GM19025 (cell line): Measurements from ENCODE around the gene RNPEPL1.

ENCODE experiments used
- ATAC-seq: cut with Tn5 transposase; IDR thresholded peaks from one replicate; pipeline ENCODE4 v1.9.1; 2021; ENCODE audit warnings: mild to moderate bottlenecking, low read depth, moderate library complexity; ENCODE audit not compliant: unreplicated experiment

The RNPEPL1 gene

GRCh38 chr2:240575101-240575965 lies 7.0 kb downstream of the RNPEPL1 start:
- ATAC-seq = no peak

GRCh38 chr2:240576036-240576435 lies 7.8 kb downstream of the RNPEPL1 start:
- no peak for ATAC-seq

GRCh38 chr2:240576436-240577205 lies 8.3 kb downstream of the RNPEPL1 start:
- ATAC-seq = no peak

GRCh38 chr2:240577281-240578109 lies 9.2 kb downstream of the RNPEPL1 start:
- ATAC-seq = no peak

- no peak for ATAC-seq
Observed at GRCh38 chr2:240578110-240578450, 9.8 kb downstream of the RNPEPL1 start.

- ATAC-seq = no peak
Observed at GRCh38 chr2:240578488-240578887, 10.2 kb downstream of the RNPEPL1 start.

GRCh38 chr2:240579071-240579762 lies 10.9 kb downstream of the RNPEPL1 start:
- no peak for ATAC-seq

GRCh38 chr2:240579771-240580614 lies 11.7 kb downstream of the RNPEPL1 start:
- no peak for ATAC-seq

GRCh38 chr2:240581811-240582210 lies 13.5 kb downstream of the RNPEPL1 start:
- ATAC-seq = no peak

GRCh38 chr2:240582781-240583180 lies 14.5 kb downstream of the RNPEPL1 start:
- no peak for ATAC-seq

- no peak for ATAC-seq
Observed at GRCh38 chr2:240583774-240584173, 15.5 kb downstream of the RNPEPL1 start.

GRCh38 chr2:240584486-240585031 lies 16.3 kb downstream of the RNPEPL1 start:
- peak; percentile 42 for ATAC-seq

GRCh38 chr2:240585101-240585500 lies 16.8 kb downstream of the RNPEPL1 start:
- peak; percentile 8 for ATAC-seq

- ATAC-seq = no peak
Observed at GRCh38 chr2:240585681-240586197, 17.5 kb downstream of the RNPEPL1 start.

GRCh38 chr2:240586198-240586918 lies 18.1 kb downstream of the RNPEPL1 start, which contains the start of gene CAPN10:
TSS of gene CAPN10 (plus strand) at chr2:240586734. CDS start at chr2:240586912, 178 bp downstream.
- ATAC-seq = peak; percentile 54

GRCh38 chr2:240586919-240587800 lies 18.9 kb downstream of the RNPEPL1 start:
- ATAC-seq = peak; percentile 5

GRCh38 chr2:240588006-240588655 lies 19.8 kb downstream of the RNPEPL1 start:
- ATAC-seq = no peak
